ENCODE measurements around the gene CTXND1. TPM values are rescaled to one million over a fixed set of nuclear protein-coding genes. Genes with fewer than 3 reads are reported as not detected.
A peak's percentile ranks its signal among the peaks of the same experiment; 100 is the strongest.

CTXND1 gene
- polyA plus RNA-seq, 10 donors: 0.74 to 2.0 (median 1.1) TPM

DNA sequence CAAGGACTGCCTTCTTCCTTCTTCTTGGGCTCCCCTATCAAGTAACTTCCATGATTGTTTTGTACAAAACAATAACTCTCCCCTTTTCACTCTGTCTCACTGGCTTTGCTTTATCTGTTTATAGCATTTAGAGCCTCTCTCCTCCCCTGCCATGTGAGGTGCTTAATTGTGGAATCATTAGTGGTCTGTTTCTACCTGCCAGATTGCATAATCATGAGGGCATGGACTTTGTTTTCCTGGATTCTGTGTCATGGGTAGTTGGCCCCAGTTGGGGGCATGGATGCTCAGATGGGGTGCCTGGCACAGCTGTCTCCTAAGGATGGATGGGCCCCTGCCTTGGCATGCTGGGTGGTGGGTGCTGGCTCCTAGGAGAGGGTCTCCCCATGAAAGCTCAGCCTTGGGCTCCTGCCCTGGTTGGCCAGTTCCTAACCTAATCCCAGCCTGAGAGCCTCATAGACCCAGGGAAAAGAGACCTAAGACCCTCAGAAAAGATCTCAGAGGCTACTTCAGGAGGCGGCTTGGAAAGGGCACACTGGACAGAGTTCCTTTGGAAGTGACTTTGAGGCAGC lies 8.0 kb upstream of the CTXND1 start:
- DNase-seq: no peak

DNA sequence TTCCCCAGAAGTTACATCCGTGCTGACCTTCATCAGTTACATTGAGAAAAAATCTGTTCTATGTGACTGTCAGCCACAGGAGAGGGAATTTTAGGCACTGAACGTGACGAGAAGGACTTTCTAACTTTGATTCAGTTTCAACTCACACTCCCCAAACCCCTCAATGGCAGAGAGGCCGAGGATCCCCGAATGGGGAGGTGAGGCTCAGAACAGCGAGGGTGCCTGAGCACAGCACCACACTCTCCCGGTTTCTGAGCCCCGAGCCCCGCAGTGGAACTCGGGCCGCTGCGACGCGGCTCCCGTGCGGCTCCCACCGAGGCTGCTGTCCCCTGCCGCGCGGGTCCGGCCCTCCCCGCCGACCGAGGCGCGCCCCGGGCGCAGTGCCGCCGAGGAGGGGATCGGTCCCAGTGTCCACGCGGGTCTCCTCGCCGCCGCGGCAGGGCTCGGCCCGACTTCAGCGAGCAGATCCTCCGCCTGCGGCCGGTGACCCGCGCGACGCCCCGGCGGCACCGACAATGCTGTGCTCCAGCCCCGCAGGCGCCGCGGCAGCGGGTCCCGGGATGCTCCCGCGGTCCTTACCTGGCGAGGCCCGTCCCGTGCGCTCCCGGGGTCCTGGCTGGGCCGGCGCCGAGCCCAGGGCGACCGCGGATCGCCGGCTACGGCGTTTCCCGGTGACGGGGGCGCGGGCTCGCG lies 439 bp downstream of the CTXND1 start:
- DNase-seq: peak in 1 of 3 donors; percentile 31

DNA sequence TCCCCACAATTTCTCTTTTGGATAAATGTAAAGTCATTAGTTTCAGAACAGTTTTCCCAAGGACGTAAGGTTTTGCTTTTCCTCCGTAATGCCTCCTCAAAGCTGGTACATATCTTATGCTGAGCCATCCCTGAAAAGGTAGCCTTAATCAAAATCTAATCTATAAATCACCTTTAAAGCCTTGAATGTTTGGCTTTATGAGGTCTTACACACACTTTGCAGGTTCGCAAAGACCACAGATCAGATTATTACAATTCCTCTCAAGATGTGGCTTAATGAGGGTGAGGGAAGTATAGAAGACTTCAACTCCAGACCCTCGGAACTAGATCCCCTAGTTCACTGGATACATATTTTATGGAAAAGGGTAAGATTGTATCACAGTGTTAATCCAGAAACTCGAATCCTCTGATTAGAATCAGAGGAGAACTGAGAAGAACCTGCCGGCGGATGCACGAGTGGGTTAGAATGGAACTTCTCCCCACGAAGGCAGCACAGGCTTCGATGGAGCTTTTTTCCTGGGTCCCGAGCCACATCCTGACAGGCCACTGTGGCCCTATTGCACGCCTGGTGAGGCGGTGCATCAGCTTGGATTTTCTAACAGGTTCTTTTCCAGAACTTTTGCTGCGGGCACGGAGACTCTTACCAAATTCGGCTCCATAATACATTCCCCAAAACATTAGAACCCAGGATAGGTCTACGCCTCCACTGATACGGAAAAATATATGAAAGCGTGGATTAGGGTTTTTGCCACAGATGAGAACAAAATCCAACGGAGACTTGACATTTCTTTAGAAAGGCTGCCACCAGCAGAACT lies 1.2 kb downstream of the CTXND1 start:
- no peak for DNase-seq

DNA sequence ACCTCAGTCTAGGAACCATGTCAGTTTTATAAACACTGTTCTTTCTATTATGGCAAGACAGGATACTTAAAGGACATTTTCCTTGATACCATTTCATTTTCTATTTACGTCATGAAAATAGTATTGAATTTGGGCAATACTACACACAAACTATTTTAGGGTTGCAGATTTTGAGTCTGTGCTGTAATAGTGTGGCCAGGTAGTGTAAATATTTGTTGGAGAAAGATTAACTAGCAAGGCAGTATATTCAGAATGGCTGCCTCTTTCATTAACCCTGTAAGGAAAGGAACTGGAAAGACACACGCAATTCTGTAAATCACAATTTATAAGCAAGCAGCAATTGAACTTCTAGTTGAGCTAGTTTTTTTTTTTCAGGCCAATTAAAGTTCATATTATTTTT lies 2.0 kb downstream of the CTXND1 start:
- no peak for DNase-seq

DNA sequence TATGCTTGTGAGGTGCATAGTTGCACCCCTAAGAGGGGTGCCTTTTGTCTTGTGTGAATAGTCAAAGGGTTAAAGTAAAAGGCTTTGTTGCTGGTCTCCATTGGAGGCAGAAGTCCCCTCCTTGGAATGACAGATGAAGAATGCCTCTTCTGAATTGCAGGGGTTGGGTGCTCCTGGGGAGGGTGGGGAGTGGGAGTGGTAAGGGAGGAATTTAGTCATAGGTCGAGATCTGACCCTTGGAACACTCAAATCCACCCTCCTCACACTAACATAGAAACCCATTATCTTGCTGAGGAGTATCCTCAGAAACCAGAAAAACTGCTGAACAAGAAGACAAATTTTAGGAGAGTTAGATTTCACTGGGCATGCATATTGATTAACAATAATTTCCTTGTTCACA lies 4.7 kb downstream of the CTXND1 start:
- no peak for DNase-seq

DNA sequence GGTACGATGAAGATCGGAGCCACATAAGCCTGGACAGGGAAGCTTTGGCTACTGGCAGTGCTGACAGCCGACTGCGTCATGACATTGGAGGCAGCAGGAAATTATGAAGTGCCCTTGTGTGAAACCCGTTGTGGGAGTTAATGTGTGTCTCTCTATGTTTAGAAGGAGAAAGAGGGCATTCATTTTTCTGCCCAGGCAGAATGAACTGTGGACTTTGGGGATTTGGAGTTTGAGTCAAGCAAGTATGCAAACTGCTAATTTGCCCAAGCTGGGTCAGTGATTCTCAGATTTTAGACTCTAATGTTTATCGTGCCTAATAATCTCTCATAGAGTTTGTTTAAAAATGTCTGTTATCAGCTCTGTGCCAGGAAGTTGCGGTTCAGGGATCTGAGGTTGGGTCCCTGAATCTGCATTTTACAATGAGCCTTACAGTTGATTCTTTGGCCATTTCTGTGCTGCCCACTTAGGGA lies 5.6 kb downstream of the CTXND1 start:
- DNase-seq: no peak

DNA sequence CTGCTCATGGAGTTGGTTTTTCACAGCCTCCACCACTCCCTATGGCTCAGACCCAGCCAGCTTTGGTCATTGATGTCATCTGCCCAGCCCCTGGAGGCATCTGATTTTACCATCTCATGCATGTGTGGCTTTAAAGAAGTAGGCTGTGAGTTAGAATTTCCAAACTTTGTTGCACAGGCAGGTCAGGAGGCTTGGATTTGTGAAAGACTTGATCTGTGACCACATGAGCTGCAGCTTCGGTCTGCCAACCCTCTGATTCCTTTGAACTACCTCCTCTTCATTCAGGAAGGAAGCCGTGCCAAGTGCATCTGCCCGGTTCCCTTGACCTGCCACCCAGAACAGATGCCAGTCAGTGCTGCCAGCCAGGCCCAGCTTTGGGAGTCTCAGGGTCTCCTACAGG lies 9.2 kb downstream of the CTXND1 start:
- DNase-seq: no peak

DNA sequence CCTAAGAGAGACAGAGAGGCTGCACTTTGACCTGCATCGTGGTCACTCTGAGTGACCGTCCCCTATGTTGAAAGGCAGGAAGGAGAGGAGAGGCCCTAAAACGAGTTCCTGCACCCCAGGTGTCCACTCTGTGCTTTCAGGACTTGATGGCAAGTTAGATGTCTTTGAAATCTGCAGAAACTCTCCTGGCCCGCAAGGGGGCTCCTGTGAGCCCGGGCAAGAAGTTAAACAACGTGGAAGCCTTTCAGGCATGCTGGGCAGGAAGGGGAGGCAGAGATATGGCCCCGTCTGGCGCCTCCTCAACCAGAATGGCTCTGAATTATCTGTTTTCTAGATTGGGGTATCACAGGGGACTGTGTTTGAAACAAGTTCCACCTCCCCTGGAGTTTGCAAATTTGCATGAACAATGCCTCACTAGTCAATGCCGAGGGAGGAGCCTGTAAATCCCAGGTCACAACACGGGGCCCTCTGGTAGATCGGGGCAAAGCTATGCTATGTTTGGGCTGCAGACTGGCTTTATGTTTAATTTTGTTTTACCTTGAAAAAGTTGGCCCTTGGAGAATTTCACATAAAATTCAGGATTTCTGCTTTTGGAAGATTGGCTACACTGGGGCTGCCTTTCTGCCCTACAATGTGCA lies 9.8 kb downstream of the CTXND1 start:
- DNase-seq: peak in 1 of 3 donors; percentile 10

DNA sequence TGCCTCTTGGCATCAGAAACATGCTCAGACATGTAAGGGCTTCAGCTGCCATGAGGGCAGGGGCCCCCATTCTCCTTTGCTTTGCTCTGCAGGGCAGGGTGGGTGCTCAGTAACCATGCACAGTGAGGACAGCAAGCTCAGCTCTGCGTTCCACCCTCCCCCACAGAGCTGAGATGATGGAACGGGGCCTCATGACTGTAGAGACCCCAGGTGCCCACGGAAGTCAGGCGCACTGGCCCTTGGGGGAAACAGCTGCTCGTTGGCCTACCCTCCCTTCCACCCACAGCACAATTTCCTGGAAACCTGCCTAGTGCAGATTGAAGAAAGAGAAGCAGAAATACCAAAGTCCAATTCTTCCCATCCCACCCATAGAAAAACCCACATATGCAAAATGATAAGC lies 10.5 kb downstream of the CTXND1 start:
- DNase-seq: peak in 1 of 3 donors; percentile 22

DNA sequence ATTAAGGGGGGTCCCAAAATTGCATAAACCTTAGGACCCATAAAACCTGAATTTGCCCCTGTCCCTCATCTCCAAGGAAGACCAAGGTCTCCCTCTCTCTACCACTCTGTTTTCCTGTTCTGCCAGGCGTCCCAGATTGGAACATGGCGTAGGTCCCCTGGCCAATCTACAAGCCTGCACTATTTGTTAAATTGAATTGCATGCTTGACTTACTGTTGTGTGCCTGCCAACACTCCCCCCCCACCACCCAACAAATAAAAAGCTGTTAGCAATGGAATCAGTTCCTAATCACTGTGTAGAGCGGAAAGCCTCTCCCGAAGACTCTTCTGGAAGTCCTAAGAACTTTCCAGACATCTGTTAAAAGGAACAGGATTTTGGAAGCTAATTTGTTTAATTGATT lies 11.7 kb downstream of the CTXND1 start:
- DNase-seq: peak in 1 of 3 donors; percentile 11

DNA sequence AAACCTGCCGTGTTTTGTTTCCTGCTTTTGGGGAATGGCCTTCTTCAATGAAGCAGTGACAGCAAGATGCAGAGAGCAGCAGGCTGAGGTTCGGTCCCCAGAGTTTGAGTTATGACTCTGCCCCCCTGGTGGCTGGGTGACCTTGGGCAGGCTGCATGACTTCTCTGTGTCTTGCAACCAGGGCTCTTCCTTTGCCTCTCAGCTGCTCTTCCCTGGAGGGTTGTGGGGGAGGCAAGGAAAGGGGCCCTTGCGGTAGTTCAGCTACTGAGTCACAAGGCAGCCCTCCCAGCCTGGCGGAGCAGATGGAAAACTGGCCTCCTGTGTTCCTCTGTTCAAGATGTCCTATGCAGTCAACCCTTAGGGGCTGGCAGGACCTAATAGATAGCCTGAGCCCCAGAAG lies 17.1 kb downstream of the CTXND1 start:
- DNase-seq: no peak

DNA sequence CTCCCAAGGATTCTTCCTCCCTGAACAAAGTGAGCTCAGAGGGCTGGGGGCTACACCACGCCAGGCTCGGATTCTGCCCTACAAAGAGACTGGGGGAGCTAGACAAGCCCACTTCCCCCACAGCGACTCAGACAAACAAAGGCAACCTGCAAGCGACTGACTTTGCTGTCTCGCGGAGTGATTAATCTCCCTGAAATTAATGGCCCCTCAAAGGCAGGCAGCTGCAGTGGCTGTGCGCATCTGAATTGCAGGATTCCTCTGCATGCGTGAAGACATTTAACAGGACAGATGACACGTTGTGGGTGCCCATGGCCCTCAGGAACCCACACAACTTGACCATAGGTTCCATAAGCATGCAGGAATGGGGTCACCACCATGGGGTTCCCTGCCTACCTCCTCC lies 18.4 kb downstream of the CTXND1 start:
- no peak for DNase-seq

DNA sequence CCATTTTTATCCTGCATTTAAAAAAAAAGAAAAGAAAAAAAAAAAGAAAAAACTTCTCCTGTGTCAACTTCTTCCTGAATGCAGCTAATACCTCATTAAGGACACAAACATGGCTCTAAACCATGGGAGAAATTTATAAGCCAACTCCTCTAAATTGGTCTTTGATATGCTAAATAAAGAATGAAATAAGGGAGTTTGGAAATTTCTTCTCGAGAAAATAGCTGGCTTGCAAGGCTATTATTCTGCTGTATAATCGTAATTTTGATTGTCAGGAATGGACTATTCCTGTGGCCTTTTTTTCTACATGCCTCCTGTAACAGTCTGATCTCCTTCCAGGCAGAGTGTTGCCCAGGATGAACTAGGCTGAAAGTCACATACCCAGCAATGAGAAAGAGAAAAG lies 20.6 kb downstream of the CTXND1 start:
- DNase-seq: no peak

DNA sequence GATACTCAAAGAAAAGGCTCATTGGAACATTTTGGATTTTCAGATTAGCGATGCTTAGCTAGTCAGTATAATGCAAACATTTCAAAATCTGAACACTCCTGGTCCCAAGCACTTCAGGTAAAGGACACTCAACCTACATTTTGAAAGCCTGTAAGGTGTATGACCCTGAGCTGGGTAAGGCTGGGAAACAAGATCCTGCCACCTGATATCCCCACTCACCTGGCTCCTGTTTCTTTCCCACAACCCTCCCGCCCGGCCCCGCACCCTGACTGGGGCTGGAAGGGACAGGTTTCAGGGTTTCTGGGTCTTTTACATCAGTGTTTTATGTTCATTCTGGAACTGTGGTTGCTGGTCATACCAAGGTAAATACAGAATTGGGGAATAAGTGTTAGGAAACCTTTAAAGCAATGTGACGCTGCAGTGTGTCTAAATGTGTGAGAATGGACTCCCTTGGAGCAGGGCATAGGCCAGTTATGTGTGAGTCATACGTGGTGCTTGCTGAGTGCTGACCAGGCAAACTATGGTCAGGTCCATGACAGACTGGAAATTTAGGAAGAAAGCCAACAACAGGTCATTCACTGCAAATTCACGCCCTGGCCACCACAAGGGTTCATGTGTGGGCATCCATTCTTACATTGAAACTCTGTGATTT lies 22.9 kb downstream of the CTXND1 start:
- DNase-seq: no peak

DNA sequence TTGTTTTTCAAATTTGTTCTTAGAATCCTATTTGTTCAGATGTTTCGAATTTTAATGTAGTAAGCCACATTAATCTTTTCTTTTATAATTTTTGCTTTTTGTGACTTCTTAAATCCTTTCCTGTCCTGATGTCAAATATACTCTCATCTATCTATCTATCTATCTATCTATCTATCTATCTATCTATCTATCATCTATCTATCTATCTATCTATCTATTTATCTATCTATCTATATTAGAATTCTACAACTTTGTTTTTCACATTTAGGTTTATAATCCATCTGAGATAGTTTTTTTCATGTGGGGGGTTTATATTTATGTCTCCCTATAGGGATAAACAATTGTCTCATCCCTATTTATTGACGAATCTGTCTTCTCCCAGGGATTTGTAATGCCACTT lies 32.1 kb downstream of the CTXND1 start:
- no peak for DNase-seq

DNA sequence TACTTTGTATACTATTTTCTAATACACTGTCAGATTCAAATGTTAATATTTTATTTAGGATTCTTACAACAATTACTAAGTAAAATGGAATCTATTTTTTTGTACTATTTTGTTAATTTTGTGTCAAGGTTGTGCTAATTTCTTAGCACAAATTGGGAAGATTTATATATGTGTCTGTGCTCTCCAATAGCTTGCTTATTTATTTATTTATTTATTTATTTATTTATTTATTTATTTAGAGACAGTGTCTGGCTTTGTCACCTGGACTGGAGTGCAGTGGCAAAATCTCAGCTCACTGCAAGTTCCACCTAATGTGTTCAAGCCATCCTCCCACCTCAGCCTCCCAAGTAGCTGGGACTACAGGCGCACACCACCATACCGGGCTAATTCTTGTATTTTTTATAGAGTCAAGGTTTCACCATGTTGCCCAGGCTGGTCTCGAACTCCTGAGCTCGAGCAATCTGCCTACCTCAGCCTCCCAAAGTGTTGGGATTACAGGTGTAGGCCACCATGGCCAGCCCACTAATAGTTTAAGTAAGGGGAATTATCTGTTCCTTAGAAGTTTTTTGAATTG lies 34.6 kb downstream of the CTXND1 start:
- no peak for DNase-seq

DNA sequence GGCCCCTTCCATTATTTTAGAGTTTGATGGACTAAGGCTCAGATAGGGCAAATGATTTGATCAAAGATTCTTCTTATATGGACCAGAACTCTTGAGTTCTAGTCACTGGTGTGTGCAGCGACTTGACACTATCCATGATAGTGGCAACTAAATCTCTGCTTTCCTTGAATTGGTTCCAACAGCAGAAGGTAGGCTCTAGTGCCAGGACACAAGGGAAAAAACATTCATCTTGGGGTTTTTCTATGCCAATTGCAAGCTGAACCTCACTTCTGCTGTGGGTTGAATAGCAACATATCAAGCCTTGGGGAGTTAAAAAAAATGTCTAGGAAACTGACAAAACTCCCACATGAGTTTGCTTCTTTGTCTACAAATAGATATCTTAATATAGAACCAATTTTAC lies 35.1 kb downstream of the CTXND1 start:
- no peak for DNase-seq

DNA sequence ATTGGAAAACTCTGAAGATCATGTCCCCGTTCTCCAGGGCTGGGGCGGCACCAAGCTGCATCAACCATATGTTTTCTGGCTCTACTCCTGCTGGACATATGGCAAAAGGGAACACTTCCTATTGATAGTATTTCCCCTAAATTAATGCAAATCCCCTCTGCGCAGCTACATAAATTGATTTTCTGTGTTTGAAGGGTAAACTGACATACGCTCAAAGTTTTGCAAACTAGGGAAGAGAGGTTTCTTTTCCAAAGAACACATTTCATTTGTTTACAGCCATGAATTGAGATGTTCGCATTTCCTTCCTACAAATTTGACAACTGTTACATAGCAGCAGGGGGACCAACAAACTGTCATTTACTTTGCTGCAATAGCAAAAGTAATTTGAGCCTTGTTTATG lies 35.9 kb downstream of the CTXND1 start:
- no peak for DNase-seq

DNA sequence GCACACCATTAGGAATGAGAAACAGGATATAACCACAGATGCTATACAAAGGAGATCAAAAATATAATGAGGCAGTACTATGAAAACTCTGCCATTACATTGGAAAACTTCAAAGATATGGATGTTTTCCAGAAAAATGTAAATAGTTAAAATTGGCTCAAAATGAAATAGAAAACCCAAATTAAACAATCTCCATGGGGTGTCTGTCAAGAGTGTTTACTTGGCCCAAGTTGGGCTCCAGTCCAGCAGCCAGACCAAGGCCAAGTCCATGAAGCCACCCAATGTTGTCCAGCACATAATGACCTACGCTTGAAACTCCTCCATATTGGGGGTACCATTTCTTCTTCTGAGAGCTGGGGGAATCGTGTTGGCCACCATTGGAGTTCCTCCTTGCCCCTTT lies 37.1 kb downstream of the CTXND1 start:
- no peak for DNase-seq

DNA sequence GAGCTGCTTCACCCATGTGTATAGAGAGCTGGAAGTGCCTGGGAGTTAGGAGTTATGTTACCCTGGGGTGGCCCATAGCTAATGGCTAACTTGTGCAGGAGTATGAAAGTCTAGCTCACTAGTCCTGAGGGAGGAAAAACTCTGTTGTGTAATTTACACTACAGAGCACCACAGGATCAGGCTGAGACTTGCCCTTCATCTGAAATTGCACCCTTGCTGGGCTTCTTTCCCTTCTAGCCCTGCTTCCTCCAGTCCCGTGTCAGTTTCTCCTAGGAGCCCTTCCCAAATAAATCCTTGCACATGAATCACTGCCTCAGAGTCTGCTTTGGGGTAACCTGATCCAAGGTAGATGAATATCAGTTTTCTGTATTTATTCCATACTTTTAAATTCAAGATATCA lies 40.0 kb downstream of the CTXND1 start:
- no peak for DNase-seq
